Keratinocyte (primary cell): ENCODE results near the gene PHF12.

Experiments
- EZH2 ChIP-seq: IDR thresholded peaks from one replicate; pipeline ENCODE4 v1.6.1; 2012; ENCODE audit warnings: inconsistent platforms, mild to moderate bottlenecking, low read length, moderate library complexity
- TF ChIP-seq, protein P1 (sequence below), 3 experiments: IDR thresholded peaks in 1 of 3; conservative IDR thresholded peaks in 1 of 3; optimal IDR thresholded peaks in 1 of 3; 2 replicates in 2 of 3; 3 replicates in 1 of 3; pipeline versions ENCODE3 to v1.5.1; 2011; ENCODE audit warnings: low read length in 3 of 3, mild to moderate bottlenecking in 3 of 3, moderate library complexity in 2 of 3, control low read depth in 1 of 3, inconsistent platforms in 1 of 3; ENCODE audit not compliant: insufficient read depth in 2 of 3; ENCODE audit errors: extremely low read depth in 1 of 3

- TF ChIP-seq, protein P1, sequence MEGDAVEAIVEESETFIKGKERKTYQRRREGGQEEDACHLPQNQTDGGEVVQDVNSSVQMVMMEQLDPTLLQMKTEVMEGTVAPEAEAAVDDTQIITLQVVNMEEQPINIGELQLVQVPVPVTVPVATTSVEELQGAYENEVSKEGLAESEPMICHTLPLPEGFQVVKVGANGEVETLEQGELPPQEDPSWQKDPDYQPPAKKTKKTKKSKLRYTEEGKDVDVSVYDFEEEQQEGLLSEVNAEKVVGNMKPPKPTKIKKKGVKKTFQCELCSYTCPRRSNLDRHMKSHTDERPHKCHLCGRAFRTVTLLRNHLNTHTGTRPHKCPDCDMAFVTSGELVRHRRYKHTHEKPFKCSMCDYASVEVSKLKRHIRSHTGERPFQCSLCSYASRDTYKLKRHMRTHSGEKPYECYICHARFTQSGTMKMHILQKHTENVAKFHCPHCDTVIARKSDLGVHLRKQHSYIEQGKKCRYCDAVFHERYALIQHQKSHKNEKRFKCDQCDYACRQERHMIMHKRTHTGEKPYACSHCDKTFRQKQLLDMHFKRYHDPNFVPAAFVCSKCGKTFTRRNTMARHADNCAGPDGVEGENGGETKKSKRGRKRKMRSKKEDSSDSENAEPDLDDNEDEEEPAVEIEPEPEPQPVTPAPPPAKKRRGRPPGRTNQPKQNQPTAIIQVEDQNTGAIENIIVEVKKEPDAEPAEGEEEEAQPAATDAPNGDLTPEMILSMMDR (optimal IDR thresholded peaks at IDR 0.05 in 1 of 3, IDR thresholded peaks at IDR 0.05 in 1 of 3, conservative IDR thresholded peaks at IDR 0.05 in 1 of 3; ENCODE audit: extremely low read depth in 1 of 3, insufficient read depth in 2 of 3, low read length in 3 of 3), result no peak
- TF ChIP-seq EZH2, result no peak
Observed at GRCh38 chr17:28956861-28957260, 5.5 kb upstream of the PHF12 start.
